IMR-90 (cell line): ENCODE data around the gene ADRA2A. TPM values are rescaled to one million over a fixed set of nuclear protein-coding genes. Genes with fewer than 3 reads are reported as not detected.

Experiments
- ATAC-seq: fragments of 200-7000 bp; cut with Tn5 transposase; 2 replicates; pipeline ENCODE4 v1.9.1; 2020; ENCODE audit warnings: low read depth, mild to moderate bottlenecking, moderate library complexity
- BruUV-seq: library from RNA; stranded (reverse); fragments of 400-500 nt; replicated peaks from 2 replicates; lab custom pipeline; 2021; lab: Mats Ljungman, UMichigan
- CTCF ChIA-PET: fragments of 300-600 bp; formaldehyde crosslinking; extraction: SDS; loops from one replicate; lab custom pipeline; 2021; ENCODE audit warnings: antibody characterized with exemption; lab: Yijun Ruan, JAX
- POLR2A ChIA-PET: fragments of 300-600 bp; sonication (Branson Sonifier 250); formaldehyde crosslinking; loops from one replicate; lab custom pipeline; 2022; ENCODE audit warnings: antibody characterized with exemption; ENCODE audit not compliant: unreplicated experiment; lab: Charles Lee
- DNase-seq: peaks from one replicate; pipeline ENCODE4 v3.0.0; 2013
- H2AFZ ChIP-seq: replicated peaks from 2 replicates; pipeline ENCODE3; 2013; ENCODE audit warnings: low read length, mild to moderate bottlenecking; ENCODE audit not compliant: poor library complexity
- H2AK5ac ChIP-seq: 2 replicates; pipeline ENCODE4 v1.6.1; 2013; ENCODE audit warnings: low read depth, low read length, inconsistent platforms
- H2AK9ac ChIP-seq: replicated peaks from 2 replicates; pipeline ENCODE3; 2013; ENCODE audit warnings: mild to moderate bottlenecking, low read depth, low read length, moderate library complexity; ENCODE audit not compliant: poor library complexity
- H2BK120ac ChIP-seq: 2 replicates; pipeline ENCODE4 v1.6.1; 2013; ENCODE audit warnings: low read depth, low read length, inconsistent platforms
- H2BK15ac ChIP-seq: 3 replicates; pipeline ENCODE4 v1.6.1; 2013; ENCODE audit warnings: low read depth, low read length, inconsistent platforms
- H2BK20ac ChIP-seq: 2 replicates; pipeline ENCODE4 v1.6.1; 2013; ENCODE audit warnings: low read depth, mild to moderate bottlenecking, inconsistent platforms, low read length, moderate library complexity
- H2BK5ac ChIP-seq: 2 replicates; pipeline ENCODE4 v1.6.1; 2013; ENCODE audit warnings: mild to moderate bottlenecking, low read depth, low read length, inconsistent platforms; ENCODE audit not compliant: poor library complexity, severe bottlenecking
- H3K14ac ChIP-seq: replicated peaks from 2 replicates; pipeline ENCODE4 v1.6.1; 2013; ENCODE audit warnings: low read depth, low read length, inconsistent platforms
- H3K18ac ChIP-seq: 2 replicates; pipeline ENCODE4 v1.6.1; 2013; ENCODE audit warnings: low read depth, low read length, control low read depth
- H3K23ac ChIP-seq: 2 replicates; pipeline ENCODE4 v1.6.1; 2013; ENCODE audit warnings: low read depth, low read length, inconsistent platforms
- H3K27ac ChIP-seq: 2 replicates; pipeline ENCODE4 v1.5.1; 2013; ENCODE audit warnings: mild to moderate bottlenecking, control low read depth, low read length; ENCODE audit not compliant: insufficient read depth
- H3K27me3 ChIP-seq: 2 replicates; pipeline ENCODE4 v1.6.1; 2013; ENCODE audit warnings: low read length; ENCODE audit not compliant: control insufficient read depth, insufficient read depth
- H3K36me3 ChIP-seq: 2 replicates; pipeline ENCODE4 v1.6.1; 2013; ENCODE audit warnings: low read length, mixed read lengths; ENCODE audit not compliant: control insufficient read depth, insufficient read depth
- H3K4ac ChIP-seq: 2 replicates; pipeline ENCODE4 v1.6.1; 2013; ENCODE audit warnings: low read depth, low read length, inconsistent platforms
- H3K4me1 ChIP-seq: 2 replicates; pipeline ENCODE4 v1.6.1; 2013; ENCODE audit warnings: low read length, mixed read lengths; ENCODE audit not compliant: control insufficient read depth, insufficient read depth
- H3K4me2 ChIP-seq: 2 replicates; pipeline ENCODE4 v1.6.1; 2013; ENCODE audit warnings: low read depth, mild to moderate bottlenecking, control low read depth, low read length, moderate library complexity
- H3K4me3 ChIP-seq: 2 replicates; pipeline ENCODE4 v1.5.1; 2013; ENCODE audit warnings: low read depth, mild to moderate bottlenecking, control low read depth, low read length, moderate library complexity; ENCODE audit not compliant: insufficient read depth
- H3K56ac ChIP-seq: 2 replicates; pipeline ENCODE4 v1.6.1; 2013; ENCODE audit warnings: low read length, inconsistent platforms; ENCODE audit not compliant: insufficient read depth; ENCODE audit errors: extremely low read depth
- H3K79me1 ChIP-seq, 2 experiments: 2 replicates each; pipeline ENCODE4 v1.6.1; 2013; ENCODE audit warnings: low read length in 2 of 2, inconsistent platforms in 1 of 2, low read depth in 1 of 2
- H3K9ac ChIP-seq: 2 replicates; pipeline ENCODE4 v1.6.1; 2013; ENCODE audit warnings: low read depth, low read length, control low read depth
- H3K9me1 ChIP-seq: 2 replicates; pipeline ENCODE4 v1.6.1; 2013; ENCODE audit warnings: low read length, inconsistent platforms; ENCODE audit not compliant: insufficient read depth
- H3K9me3 ChIP-seq: 2 replicates; pipeline ENCODE4 v1.6.1; 2013; ENCODE audit warnings: low read length; ENCODE audit not compliant: control insufficient read depth, insufficient read depth
- H4K20me1 ChIP-seq: 2 replicates; pipeline ENCODE4 v1.6.1; 2013; ENCODE audit warnings: low read length, inconsistent platforms; ENCODE audit not compliant: insufficient read depth
- H4K5ac ChIP-seq: 2 replicates; pipeline ENCODE4 v1.6.1; 2013; ENCODE audit warnings: mild to moderate bottlenecking, low read depth, low read length, control low read depth
- H4K8ac ChIP-seq, 2 experiments: 2 replicates each; pipeline ENCODE4 v1.6.1; 2013; ENCODE audit warnings: low read depth in 2 of 2, low read length in 2 of 2, control low read depth in 1 of 2, inconsistent platforms in 1 of 2
- H4K91ac ChIP-seq: 2 replicates; pipeline ENCODE4 v1.6.1; 2013; ENCODE audit warnings: low read depth, low read length, inconsistent platforms; ENCODE audit not compliant: insufficient read depth
- ELK1 ChIP-seq: fragments of 150-350 bp; IDR thresholded peaks from 2 replicates; pipeline ENCODE4 v1.6.1; 2016; ENCODE audit warnings: low read depth, mild to moderate bottlenecking, low read length, moderate library complexity, borderline replicate concordance
- FOS ChIP-seq: fragments of 150-350 bp; IDR thresholded peaks from 2 replicates; pipeline ENCODE4 v1.6.1; 2016; ENCODE audit warnings: low read depth, low read length
- NFE2L2 ChIP-seq: fragments of 150-350 bp; IDR thresholded peaks from 2 replicates; pipeline ENCODE4 v1.6.1; 2016; ENCODE audit warnings: low read depth, mild to moderate bottlenecking, low read length
- POLR2A ChIP-seq: IDR thresholded peaks from 2 replicates; pipeline ENCODE4 v1.6.1; 2012; ENCODE audit warnings: mild to moderate bottlenecking, low read depth, low read length
- WGBS, 2 experiments: methylation state at CpG; one replicate each; pipeline versions ENCODE4 v1.1.5 to v1.1.7; 2013; ENCODE audit warnings: missing lambda C conversion rate in 2 of 2; ENCODE audit not compliant: insufficient read length in 1 of 2; ENCODE audit errors: extremely low coverage in 2 of 2; 5-methylcytosine and 5-hydroxymethylcytosine counted together
- dilution Hi-C: fragments of 300-500 bp; cut with HindIII; formaldehyde crosslinking; loops from one replicate; pipeline ENCODE4 v1.14.3; 2018; ENCODE audit warnings: low sequenced_read_pairs; ENCODE audit not compliant: unreplicated experiment
- in situ Hi-C: fragments of 300-500 bp; cut with MboI; formaldehyde crosslinking; loops from 3 replicates; pipeline ENCODE4 v1.14.3; 2019; ENCODE audit warnings: low sequenced_read_pairs, inconsistent platforms, mixed read lengths
- intact Hi-C: fragments of 100-400 bp; cut with micrococcal nuclease; formaldehyde crosslinking; loops from 2 replicates; pipeline ENCODE4 v1.10.0; 2022
- polyA plus RNA-seq, 3 experiments: library from polyadenylated mRNA; depleted of rRNA; stranded (reverse); fragments of >200 nt; gene quantifications; 2 replicates each; pipeline ENCODE4 v1.2.3, GENCODE V29; 2012; ENCODE audit warnings: low replicate concordance in 1 of 3
- total RNA-seq: library from RNA; depleted of rRNA; stranded (reverse); fragments of >200 nt; gene quantifications from 2 replicates; pipeline ENCODE4 v1.2.3, GENCODE V29; 2012

Gene ADRA2A
- total and polyA plus RNA-seq, 2 of the 4 experiments (the other 2 are of a cell fraction) = not detected

- DNase-seq (no peak), ATAC-seq (no peak)
- no peak overlapping the region for H2AK5ac ChIP-seq
- no peak for TF ChIP-seq POLR2A
- no peak for TF ChIP-seq ELK1
- TF ChIP-seq FOS = no peak
- TF ChIP-seq NFE2L2 = no peak
- no peak overlapping the region for H2AFZ ChIP-seq
- no peak overlapping the region for H2BK15ac ChIP-seq
- H4K8ac ChIP-seq = no peak overlapping the region
- dilution Hi-C loops (no loop called here), in situ Hi-C loops (no loop called here), intact Hi-C loops (no loop called here)
- peaks cover 2% of the 10 kb centered on the region; the same call in 1 of the 2 replicates for H3K27me3 ChIP-seq
- no peak overlapping the region for H3K23ac ChIP-seq
- no peaks in the 10 kb centered on the region for H4K20me1 ChIP-seq
- H3K36me3 ChIP-seq = no peaks in the 10 kb centered on the region
- no peaks in the 10 kb centered on the region for H3K79me1 ChIP-seq
- no TSS peak for BruUV-seq
- H2AK9ac ChIP-seq = no peak overlapping the region
- no peak overlapping the region for H2BK5ac ChIP-seq
- no peaks in the 10 kb centered on the region for H3K4me1 ChIP-seq
- no peak overlapping the region for H3K9ac ChIP-seq
- ChIA-PET POLR2A (no interaction called here), CTCF (no interaction called here)
- H3K18ac ChIP-seq = no peak overlapping the region
- no peak overlapping the region for H3K4me2 ChIP-seq
- no peaks in the 10 kb centered on the region for H3K9me1 ChIP-seq
- no peak overlapping the region for H2BK20ac ChIP-seq
- H3K56ac ChIP-seq = no peak overlapping the region
- no CpG with 5 or more reads among the region's 4 CpGs for WGBS, 2 experiments
- H3K14ac ChIP-seq = no peak overlapping the region
- H4K91ac ChIP-seq = no peak overlapping the region
- no peak overlapping the region for H2BK120ac ChIP-seq
- no peak overlapping the region for H3K4ac ChIP-seq
- H3K9me3 ChIP-seq = no peaks in the 10 kb centered on the region
- no peak overlapping the region for H3K4me3 ChIP-seq
- no peak overlapping the region for H4K5ac ChIP-seq
- no peak overlapping the region for H3K27ac ChIP-seq
Measured at GRCh38 chr10:111102359-111102837, 25.6 kb downstream of the ADRA2A start.
